ENCODE data around the gene GALNT15. TPM values are rescaled to one million over a fixed set of nuclear protein-coding genes. Genes with fewer than 3 reads are reported as not detected.
A peak's percentile ranks its signal among the peaks of the same experiment; 100 is the strongest.

The GALNT15 gene
- total RNA-seq, 1 donor from 2014 or later, result not detected

- Histone ChIP-seq H3K9me3 (ENCODE audit: low read depth) (no peaks in the 10 kb centered on the region), H3K4me2 (peak within 1 kb of the TSS; percentile 97), H3K36me3 (no peaks in the 10 kb centered on the region), H2AFZ (replicated peaks) (peak within 1 kb of the TSS; percentile 90), H3K4me1 (peaks cover 14% of the 10 kb centered on the region), H3K4me3 (peak within 1 kb of the TSS; percentile 75), H3K9ac (peak within 1 kb of the TSS; percentile 83), H4K20me1 (ENCODE audit: low read depth) (peaks cover 6% of the 10 kb centered on the region), H3F3A (ENCODE audit: low read depth) (peaks cover 4% of the 10 kb centered on the region), H3K79me2 (ENCODE audit: low read depth) (peaks cover 76% of the 10 kb centered on the region), H3K27me3 (no peaks in the 10 kb centered on the region), H3K27ac (peak within 1 kb of the TSS; percentile 40)
- peak within 1 kb of the TSS; percentile 95 for H3K27ac Mint-ChIP-seq
- H3K27me3 Mint-ChIP-seq (ENCODE audit: insufficient read depth, low read depth), result peaks cover 2% of the 10 kb centered on the region
- peaks cover 25% of the 10 kb centered on the region for H3K4me1 Mint-ChIP-seq
- no peaks in the 10 kb centered on the region for H3K9me3 Mint-ChIP-seq
- no peaks in the 10 kb centered on the region for H3K36me3 Mint-ChIP-seq
- peak; percentile 100 for DNase-seq (ENCODE audit: low spot score)
- H3K4me3 Mint-ChIP-seq, result peak within 1 kb of the TSS; percentile 99
- TF ChIP-seq EZH2 (IDR thresholded peaks at IDR 0.05), result no peak
- TF ChIP-seq, protein P1, sequence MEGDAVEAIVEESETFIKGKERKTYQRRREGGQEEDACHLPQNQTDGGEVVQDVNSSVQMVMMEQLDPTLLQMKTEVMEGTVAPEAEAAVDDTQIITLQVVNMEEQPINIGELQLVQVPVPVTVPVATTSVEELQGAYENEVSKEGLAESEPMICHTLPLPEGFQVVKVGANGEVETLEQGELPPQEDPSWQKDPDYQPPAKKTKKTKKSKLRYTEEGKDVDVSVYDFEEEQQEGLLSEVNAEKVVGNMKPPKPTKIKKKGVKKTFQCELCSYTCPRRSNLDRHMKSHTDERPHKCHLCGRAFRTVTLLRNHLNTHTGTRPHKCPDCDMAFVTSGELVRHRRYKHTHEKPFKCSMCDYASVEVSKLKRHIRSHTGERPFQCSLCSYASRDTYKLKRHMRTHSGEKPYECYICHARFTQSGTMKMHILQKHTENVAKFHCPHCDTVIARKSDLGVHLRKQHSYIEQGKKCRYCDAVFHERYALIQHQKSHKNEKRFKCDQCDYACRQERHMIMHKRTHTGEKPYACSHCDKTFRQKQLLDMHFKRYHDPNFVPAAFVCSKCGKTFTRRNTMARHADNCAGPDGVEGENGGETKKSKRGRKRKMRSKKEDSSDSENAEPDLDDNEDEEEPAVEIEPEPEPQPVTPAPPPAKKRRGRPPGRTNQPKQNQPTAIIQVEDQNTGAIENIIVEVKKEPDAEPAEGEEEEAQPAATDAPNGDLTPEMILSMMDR (IDR thresholded peaks at IDR 0.05), result no peak
- TF ChIP-seq EZH2phosphoT487 (IDR thresholded peaks at IDR 0.05), result no peak
Observed at GRCh38 chr3:16264708-16265454, 90.4 kb downstream of the GALNT15 start, which contains the start of the genes DPH3 and OXNAD1. TSS of gene DPH3 (minus strand) at chr3:16264943. CDS start at chr3:16264876, 67 bp downstream. TSS of gene OXNAD1 (plus strand) at chr3:16265212. CDS start at chr3:16270953, 5,741 bp downstream.

DNA sequence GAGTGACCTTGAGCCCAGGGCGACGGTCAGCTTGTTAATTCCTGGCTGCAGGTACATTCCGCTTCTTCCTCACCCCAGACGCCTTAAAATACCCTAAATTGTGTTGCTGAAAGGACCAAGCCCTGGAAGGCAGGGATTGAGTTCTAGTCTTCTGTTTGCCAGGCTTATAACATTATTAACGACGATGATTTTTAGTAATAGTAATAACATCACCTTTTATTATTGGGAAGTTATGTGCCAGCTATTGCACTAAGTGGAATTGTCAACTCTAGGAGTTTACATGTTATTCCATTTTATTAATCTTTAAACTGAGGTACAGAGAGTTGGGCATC is 90.9 kb downstream of the GALNT15 start:
- Histone ChIP-seq H3K27me3 (no peaks in the 10 kb centered on the region), H2AFZ (replicated peaks) (peak overlapping the region; percentile 65), H3K4me2 (peak overlapping the region; percentile 82), H3K36me3 (no peaks in the 10 kb centered on the region), H3K4me1 (peaks cover 14% of the 10 kb centered on the region), H3F3A (ENCODE audit: low read depth) (peaks cover 4% of the 10 kb centered on the region), H4K20me1 (ENCODE audit: low read depth) (peaks cover 6% of the 10 kb centered on the region), H3K27ac (peak overlapping the region; percentile 40), H3K9me3 (ENCODE audit: low read depth) (no peaks in the 10 kb centered on the region), H3K9ac (peak overlapping the region; percentile 83), H3K4me3 (peak overlapping the region; percentile 75), H3K79me2 (ENCODE audit: low read depth) (peaks cover 76% of the 10 kb centered on the region)
- Mint-ChIP-seq H3K27me3 (ENCODE audit: insufficient read depth, low read depth) (peaks cover 2% of the 10 kb centered on the region), H3K4me3 (peak overlapping the region; percentile 99), H3K27ac (peak overlapping the region; percentile 95), H3K36me3 (no peaks in the 10 kb centered on the region), H3K9me3 (no peaks in the 10 kb centered on the region), H3K4me1 (peaks cover 25% of the 10 kb centered on the region)
- no peak for DNase-seq (ENCODE audit: low spot score)
- TF ChIP-seq EZH2phosphoT487 (IDR thresholded peaks at IDR 0.05) (no peak), EZH2 (IDR thresholded peaks at IDR 0.05) (no peak)
- TF ChIP-seq, protein P1 (IDR thresholded peaks at IDR 0.05), result no peak

GRCh38 chr3:16266714-16267113 is 92.2 kb downstream of the GALNT15 start:
- Mint-ChIP-seq H3K27me3 (ENCODE audit: insufficient read depth, low read depth) (peaks cover 2% of the 10 kb centered on the region), H3K36me3 (peaks cover 2% of the 10 kb centered on the region), H3K4me1 (peaks cover 25% of the 10 kb centered on the region), H3K27ac (no peak overlapping the region), H3K9me3 (no peaks in the 10 kb centered on the region), H3K4me3 (peak overlapping the region; percentile 36)
- Histone ChIP-seq H4K20me1 (ENCODE audit: low read depth) (peaks cover 6% of the 10 kb centered on the region), H2AFZ (replicated peaks) (no peak overlapping the region), H3K27me3 (no peaks in the 10 kb centered on the region), H3K4me1 (peaks cover 14% of the 10 kb centered on the region), H3K9ac (no peak overlapping the region), H3F3A (ENCODE audit: low read depth) (peaks cover 4% of the 10 kb centered on the region), H3K27ac (no peak overlapping the region), H3K9me3 (ENCODE audit: low read depth) (no peaks in the 10 kb centered on the region), H3K4me2 (peak overlapping the region; percentile 82), H3K79me2 (ENCODE audit: low read depth) (peaks cover 69% of the 10 kb centered on the region), H3K36me3 (peaks cover 3% of the 10 kb centered on the region), H3K4me3 (peak overlapping the region; percentile 0)
- TF ChIP-seq EZH2phosphoT487 (IDR thresholded peaks at IDR 0.05) (no peak), EZH2 (IDR thresholded peaks at IDR 0.05) (no peak)
- TF ChIP-seq, protein P1 (IDR thresholded peaks at IDR 0.05), result no peak
- DNase-seq (ENCODE audit: low spot score), result no peak
